ENCODE results near the gene SSMEM1.

SSMEM1 gene

DNA sequence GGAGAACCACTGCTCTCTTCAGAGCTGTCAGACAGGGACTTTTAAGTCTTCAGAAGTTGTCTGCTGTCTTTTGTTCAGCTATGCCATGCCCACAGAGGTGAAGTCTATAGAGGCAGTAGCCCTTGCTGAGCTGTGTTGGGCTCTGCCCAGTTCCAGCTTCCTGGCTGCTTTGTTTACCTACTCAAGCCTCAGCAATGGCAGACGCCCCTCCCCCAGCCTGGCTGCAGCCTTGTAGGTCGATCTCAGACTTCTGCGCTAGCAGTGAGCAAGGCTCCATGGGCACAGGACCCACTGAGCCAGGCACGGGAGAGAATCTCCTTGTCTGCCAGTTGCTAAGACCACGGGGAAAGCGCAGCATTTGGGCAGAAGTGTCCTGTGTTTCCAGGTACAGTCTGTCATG, 46.9 kb downstream of the SSMEM1 start:
- no peak for DNase-seq

DNA sequence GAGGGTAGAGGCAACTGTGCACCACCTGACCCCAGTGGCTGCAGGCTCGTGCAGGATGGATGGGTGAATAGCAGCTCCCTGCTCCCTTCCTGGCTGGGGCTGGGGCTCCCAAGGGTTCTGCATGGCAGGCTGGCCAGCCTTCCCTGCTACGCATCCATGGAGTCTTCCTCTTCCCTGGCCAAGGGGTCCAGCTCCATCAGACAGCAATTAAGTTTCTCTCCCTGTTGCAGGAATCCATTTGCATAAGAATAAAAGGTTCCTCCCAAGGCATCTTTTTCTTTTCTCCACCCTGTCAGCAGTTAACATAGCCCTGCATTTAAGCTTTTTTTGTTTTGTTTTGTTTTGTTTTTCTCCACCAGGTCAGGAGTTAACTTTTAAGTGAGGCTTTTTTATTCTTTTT, 49.0 kb downstream of the SSMEM1 start:
- DNase-seq = no peak

DNA sequence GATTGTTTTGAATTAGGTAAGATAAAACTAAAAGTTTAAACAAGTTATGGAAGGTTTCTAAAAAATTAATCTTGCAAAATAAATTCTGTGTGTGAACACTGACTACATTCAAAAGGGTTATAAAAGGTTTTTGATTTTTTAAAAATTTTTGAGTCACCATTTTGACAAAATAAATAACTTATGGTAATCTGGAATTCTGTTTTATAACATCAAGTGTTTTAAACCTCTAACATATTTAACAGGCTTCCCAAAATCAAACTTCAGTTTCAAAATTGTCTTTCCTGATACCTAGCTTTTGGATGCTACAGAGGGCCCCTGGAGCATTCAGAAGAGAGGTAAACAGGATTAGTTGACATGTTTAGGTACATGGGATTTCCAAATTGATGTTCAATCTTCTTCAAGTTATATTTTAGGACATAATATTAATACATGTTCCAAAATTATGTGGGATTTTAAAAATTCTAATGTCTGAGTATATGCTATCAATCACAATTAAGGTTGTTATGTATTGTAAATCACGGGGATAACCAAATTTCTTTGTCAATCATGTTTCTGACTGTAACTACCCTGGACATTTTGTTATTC, 50.9 kb downstream of the SSMEM1 start:
- DNase-seq = no peak

DNA sequence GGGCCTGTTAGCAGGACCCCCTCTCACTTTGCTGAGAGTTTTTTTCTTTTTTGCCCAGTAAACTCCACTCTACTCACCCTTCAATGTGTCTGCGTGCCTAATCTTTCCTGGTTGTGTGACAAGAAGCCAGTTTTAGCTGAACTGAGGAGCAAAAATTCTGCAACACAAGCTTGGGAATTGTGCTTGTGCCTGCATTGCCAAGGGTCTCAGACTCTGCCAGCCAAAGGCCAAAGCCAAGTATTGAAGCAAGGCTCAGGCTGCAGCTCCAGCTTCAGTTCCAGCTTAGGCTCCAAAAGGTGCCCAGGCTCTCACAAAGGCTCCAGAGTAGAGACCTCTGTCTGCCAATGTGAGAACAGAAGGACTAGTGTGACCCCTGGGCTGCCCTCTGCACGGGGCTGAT, 54.8 kb downstream of the SSMEM1 start:
- DNase-seq = no peak

DNA sequence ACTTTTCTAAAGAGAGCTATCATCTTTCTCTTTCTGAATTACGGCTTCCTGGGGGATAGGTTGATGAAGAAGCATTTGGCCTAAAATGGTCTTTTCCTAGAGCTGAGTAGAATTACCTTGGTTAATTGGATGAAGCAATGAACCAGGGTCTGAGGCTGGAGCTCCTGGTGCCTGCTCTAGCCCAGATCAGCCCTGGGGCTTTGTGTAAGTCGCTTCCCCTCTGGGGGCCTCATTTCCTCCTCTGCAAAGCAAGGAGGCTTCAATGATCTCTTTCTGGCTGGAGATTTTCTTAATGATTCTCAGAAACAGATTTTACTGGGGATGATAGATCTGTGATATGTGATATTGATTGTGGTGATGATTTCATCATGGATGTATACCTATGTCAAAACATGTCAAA, 55.5 kb downstream of the SSMEM1 start:
- DNase-seq = no peak
